Upper lobe of left lung (tissue), 4 donors: ENCODE data around the gene CYFIP2.

Experiments used
- CTCF ChIP-seq, 6 experiments: fragments of 450-650 bp in 4 of 6; fragments of 200-600 bp in 2 of 6; sonication (generic) in 2 of 6; IDR thresholded peaks; one replicate each; pipeline ENCODE4 v1.5.1; 2016 to 2019; ENCODE audit warnings: antibody characterized with exemption in 6 of 6
- POLR2AphosphoS5 ChIP-seq, 2 donors: sonication (generic); formaldehyde crosslinking; IDR thresholded peaks; one replicate each; pipeline ENCODE4 v1.5.1; 2017; ENCODE audit warnings: antibody characterized with exemption in 2 of 2

DNA sequence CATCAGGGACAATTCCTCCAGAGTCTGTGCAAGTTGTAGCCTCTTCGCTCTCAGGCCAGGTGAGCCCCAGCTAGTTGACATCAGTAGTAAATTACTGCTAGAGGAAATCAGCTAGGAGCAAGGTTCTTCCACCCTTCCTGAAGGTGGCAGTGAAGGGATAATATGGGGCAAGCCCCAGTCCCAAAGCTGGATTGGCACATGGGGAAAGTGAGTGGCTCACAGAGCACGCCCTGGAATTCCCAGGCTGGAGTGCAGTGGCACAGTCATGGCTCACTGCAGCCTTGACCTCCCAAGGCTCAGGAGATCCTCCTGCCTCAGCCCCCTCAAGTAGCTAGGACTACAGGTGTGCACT is 82.1 kb downstream of the CYFIP2 start:
- TF ChIP-seq CTCF (IDR thresholded peaks at IDR 0.05) (no peak), POLR2AphosphoS5 (IDR thresholded peaks at IDR 0.05) (no peak)
